H1 (cell line): ENCODE data around the gene CAMK2B. TPM values are rescaled to one million over a fixed set of nuclear protein-coding genes. Genes with fewer than 3 reads are reported as not detected.

Experiments used
- CTCF ChIA-PET: fragments of 300-600 bp; sonication (Branson Sonifier 250); formaldehyde crosslinking; loops from one replicate; lab custom pipeline; 2021; ENCODE audit not compliant: partially characterized antibody; lab: Charles Lee
- POLR2A ChIA-PET: fragments of 300-600 bp; sonication (Branson Sonifier 250); formaldehyde crosslinking; loops from one replicate; lab custom pipeline; 2021; ENCODE audit warnings: inconsistent platforms; ENCODE audit not compliant: partially characterized antibody; lab: Charles Lee
- DNase-seq, 2 experiments: peaks; one replicate each; pipeline versions ENCODE4 v3.0.0 to v3.0.0-alpha.2; 2010 to 2022; ENCODE audit warnings: low spot score in 2 of 2, low read depth in 1 of 2, mixed read lengths in 1 of 2
- FAIRE-seq: peaks from 2 replicates; lab custom pipeline; 2011; peaks lifted over from hg19 to GRCh38; lab: Jason Lieb, UNC
- H2AFZ ChIP-seq: 2 replicates; pipeline ENCODE4 v1.8.1; 2012; ENCODE audit warnings: low read length, inconsistent platforms
- H2AK5ac ChIP-seq: 2 replicates; pipeline ENCODE4 v1.6.1; 2013; ENCODE audit warnings: low read depth, low read length
- H2BK120ac ChIP-seq: replicated peaks from 2 replicates; pipeline ENCODE3; 2013; ENCODE audit warnings: low read depth, low read length, inconsistent platforms
- H2BK12ac ChIP-seq: 2 replicates; pipeline ENCODE4 v1.6.1; 2013; ENCODE audit warnings: low read depth, low read length
- H2BK15ac ChIP-seq: 2 replicates; pipeline ENCODE4 v1.6.1; 2013; ENCODE audit warnings: low read length
- H2BK20ac ChIP-seq: 2 replicates; pipeline ENCODE4 v1.6.1; 2013; ENCODE audit warnings: low read length
- H2BK5ac ChIP-seq: 2 replicates; pipeline ENCODE4 v1.6.1; 2013; ENCODE audit warnings: low read depth, low read length
- H3K14ac ChIP-seq: 2 replicates; pipeline ENCODE4 v1.6.1; 2013; ENCODE audit warnings: inconsistent platforms; ENCODE audit not compliant: insufficient read length
- H3K18ac ChIP-seq: 2 replicates; pipeline ENCODE4 v1.6.1; 2013; ENCODE audit warnings: low read length; ENCODE audit errors: extremely low read depth
- H3K23ac ChIP-seq: 2 replicates; pipeline ENCODE4 v1.6.1; 2013; ENCODE audit warnings: inconsistent platforms; ENCODE audit not compliant: insufficient read length
- H3K23me2 ChIP-seq: 2 replicates; pipeline ENCODE4 v1.6.1; 2013; ENCODE audit warnings: low read depth, low read length
- H3K27ac ChIP-seq: 2 replicates; pipeline ENCODE4 v1.6.1; 2011; ENCODE audit warnings: low read depth, low read length, inconsistent platforms
- H3K27me3 ChIP-seq, 4 experiments: replicated peaks in 1 of 4; 1 replicate in 1 of 4; 2 replicates in 3 of 4; pipeline versions ENCODE4 v1.6.1 to v1.8.1; 2011 to 2013; ENCODE audit warnings: low read length in 3 of 4, mild to moderate bottlenecking in 3 of 4, inconsistent platforms in 2 of 4, mixed read lengths in 2 of 4, moderate library complexity in 1 of 4; ENCODE audit not compliant: control insufficient read depth in 3 of 4, insufficient read depth in 3 of 4; ENCODE audit errors: extremely low read depth in 1 of 4
- H3K36me3 ChIP-seq, 4 experiments: 2 replicates each; pipeline versions ENCODE4 v1.6.1 to v1.8.1; 2011 to 2013; ENCODE audit warnings: mild to moderate bottlenecking in 4 of 4, low read length in 3 of 4, moderate library complexity in 2 of 4, control low read depth in 1 of 4, inconsistent platforms in 1 of 4; ENCODE audit not compliant: insufficient read depth in 4 of 4, control insufficient read depth in 2 of 4
- H3K4ac ChIP-seq: replicated peaks from 2 replicates; pipeline ENCODE3; 2013; ENCODE audit warnings: low read length, low read depth, mixed read lengths, inconsistent platforms; ENCODE audit not compliant: insufficient read length
- H3K4me1 ChIP-seq, 4 experiments: replicated peaks in 1 of 4; 1 replicate in 1 of 4; 2 replicates in 3 of 4; pipeline versions ENCODE4 v1.6.1 to v1.8.1; 2011 to 2013; ENCODE audit warnings: low read length in 3 of 4, inconsistent platforms in 2 of 4, mixed read lengths in 1 of 4; ENCODE audit not compliant: insufficient read depth in 4 of 4, control insufficient read depth in 3 of 4
- H3K4me2 ChIP-seq, 2 experiments: 2 replicates each; pipeline versions ENCODE4 v1.6.1 to v1.8.1; 2011 to 2013; ENCODE audit warnings: low read depth in 2 of 2, low read length in 2 of 2, control low read depth in 1 of 2, inconsistent platforms in 1 of 2, mild to moderate bottlenecking in 1 of 2; ENCODE audit not compliant: insufficient read depth in 1 of 2
- H3K4me3 ChIP-seq, 4 experiments: fragments of 200-600, 300-600 bp in 1 of 4; sonication (generic), shearing (Covaris generic), sonication (Bioruptor Twin) in 1 of 4; 2 replicates each; pipeline versions ENCODE4 v1.5.1 to v1.8.1; 2011 to 2016; ENCODE audit warnings: low read length in 4 of 4, low read depth in 3 of 4, control low read depth in 2 of 4, inconsistent platforms in 2 of 4, mild to moderate bottlenecking in 2 of 4, mixed read lengths in 1 of 4, moderate library complexity in 1 of 4; ENCODE audit not compliant: insufficient read depth in 2 of 4; ENCODE audit errors: extremely low read depth in 1 of 4
- H3K56ac ChIP-seq: replicated peaks from 2 replicates; pipeline ENCODE3; 2013; ENCODE audit warnings: low read depth, mild to moderate bottlenecking, mixed read lengths, low read length, inconsistent platforms; ENCODE audit not compliant: insufficient read length
- H3K79me1 ChIP-seq: 2 replicates; pipeline ENCODE4 v1.6.1; 2013; ENCODE audit warnings: low read depth, low read length, control low read depth
- H3K79me2 ChIP-seq, 2 experiments: 2 replicates each; pipeline versions ENCODE4 v1.6.1 to v1.8.1; 2012 to 2013; ENCODE audit warnings: low read length in 2 of 2, mild to moderate bottlenecking in 2 of 2, inconsistent platforms in 1 of 2; ENCODE audit not compliant: insufficient read depth in 2 of 2, control insufficient read depth in 1 of 2
- H3K9ac ChIP-seq, 4 experiments: replicated peaks in 1 of 4; 1 replicate in 1 of 4; 2 replicates in 3 of 4; pipeline versions ENCODE4 v1.6.1 to v1.8.1; 2011 to 2013; ENCODE audit warnings: low read depth in 3 of 4, low read length in 3 of 4, control low read depth in 2 of 4, mild to moderate bottlenecking in 2 of 4, moderate library complexity in 2 of 4, inconsistent platforms in 1 of 4; ENCODE audit errors: extremely low read depth in 1 of 4
- H3K9me3 ChIP-seq, 2 experiments: 2 replicates each; pipeline versions ENCODE4 v1.6.1 to v1.8.1; 2012 to 2013; ENCODE audit warnings: mild to moderate bottlenecking in 2 of 2, moderate library complexity in 2 of 2, control low read depth in 1 of 2, inconsistent platforms in 1 of 2, low read depth in 1 of 2, low read length in 1 of 2, mixed read lengths in 1 of 2; ENCODE audit not compliant: insufficient read depth in 2 of 2
- H4K20me1 ChIP-seq, 2 experiments: replicated peaks in 1 of 2; 2 replicates each; pipeline versions ENCODE3 to v1.8.1; 2011 to 2013; ENCODE audit warnings: inconsistent platforms in 2 of 2, low read length in 2 of 2, mild to moderate bottlenecking in 1 of 2; ENCODE audit not compliant: insufficient read depth in 2 of 2, control insufficient read depth in 1 of 2
- H4K5ac ChIP-seq: 2 replicates; pipeline ENCODE4 v1.6.1; 2013; ENCODE audit warnings: low read length, low read depth, mixed read lengths, inconsistent platforms; ENCODE audit not compliant: insufficient read length
- H4K8ac ChIP-seq: 2 replicates; pipeline ENCODE4 v1.8.0; 2013; ENCODE audit warnings: mild to moderate bottlenecking, moderate library complexity, low read length, inconsistent platforms; ENCODE audit not compliant: insufficient read depth; ENCODE audit errors: extremely low read depth
- H4K91ac ChIP-seq: replicated peaks from 2 replicates; pipeline ENCODE3; 2013; ENCODE audit warnings: low read length, mixed read lengths, inconsistent platforms; ENCODE audit not compliant: insufficient read length
- CBX5 ChIP-seq: fragments of 300-800, 300-1000 bp; sonication (generic); IDR thresholded peaks from 2 replicates; pipeline ENCODE4 v1.7.1; 2016; ENCODE audit warnings: antibody characterized with exemption, low read length, low read depth
- E2F6 ChIP-seq: IDR thresholded peaks from 2 replicates; pipeline ENCODE4 v1.6.1; 2012; ENCODE audit warnings: inconsistent platforms
- EGR1 ChIP-seq: IDR thresholded peaks from 2 replicates; pipeline ENCODE4 v1.6.1; 2011; ENCODE audit warnings: low read depth, low read length, borderline replicate concordance
- HDAC6 ChIP-seq: IDR thresholded peaks from one replicate; pipeline ENCODE4 v1.7.1; 2012; ENCODE audit warnings: low read depth, mild to moderate bottlenecking, inconsistent platforms, low read length, moderate library complexity
- KDM1A ChIP-seq: fragments of 200-600, 300-600 bp; sonication (generic); IDR thresholded peaks from 2 replicates; pipeline ENCODE4 v1.7.1; 2016; ENCODE audit warnings: mild to moderate bottlenecking, low read length, borderline replicate concordance
- KDM4A ChIP-seq: IDR thresholded peaks from one replicate; pipeline ENCODE4 v1.7.1; 2012; ENCODE audit warnings: low read depth, mild to moderate bottlenecking, moderate library complexity, low read length, inconsistent platforms; ENCODE audit not compliant: severe bottlenecking
- RFX5 ChIP-seq: IDR thresholded peaks from 2 replicates; pipeline ENCODE4 v1.6.1; 2011; ENCODE audit warnings: low read depth, low read length, improper control_type of control experiment, borderline replicate concordance
- RNF2 ChIP-seq: fragments of 200-900, 300-1000 bp; sonication (generic); IDR thresholded peaks from 2 replicates; pipeline ENCODE4 v1.7.1; 2016; ENCODE audit warnings: borderline replicate concordance, low read depth, mild to moderate bottlenecking, antibody characterized with exemption, low read length; ENCODE audit not compliant: poor library complexity, severe bottlenecking; ENCODE audit errors: missing control alignments
- SAP30 ChIP-seq: fragments of 300-600 bp; sonication (generic); IDR thresholded peaks from 2 replicates; pipeline ENCODE4 v1.7.1; 2012; ENCODE audit warnings: low read length, moderate library complexity, mild to moderate bottlenecking, inconsistent platforms; ENCODE audit not compliant: insufficient read depth, insufficient replicate concordance
- SIRT6 ChIP-seq: IDR thresholded peaks from one replicate; pipeline ENCODE4 v1.7.1; 2012; ENCODE audit warnings: low read length, inconsistent platforms
- SRF ChIP-seq: IDR thresholded peaks from 2 replicates; pipeline ENCODE4 v1.6.1; 2011; ENCODE audit warnings: mild to moderate bottlenecking, low read depth, low read length, moderate library complexity
- TEAD4 ChIP-seq: IDR thresholded peaks from 2 replicates; pipeline ENCODE4 v1.6.1; 2012; ENCODE audit warnings: low read depth, low read length, inconsistent platforms, mixed read lengths
- WGBS, 2 experiments: shearing (Covaris generic) in 1 of 2; methylation state at CpG; one replicate each; pipeline versions ENCODE4 v1.1.6 to v1.1.7; 2013 to 2015; ENCODE audit warnings: low lambda C conversion rate in 2 of 2, mixed read lengths in 2 of 2, inconsistent platforms in 1 of 2, low coverage in 1 of 2, missing lambda C conversion rate in 1 of 2; ENCODE audit not compliant: insufficient replicate concordance in 2 of 2, insufficient coverage in 1 of 2, insufficient read length in 1 of 2; ENCODE audit errors: extremely low coverage in 1 of 2, missing lambda C conversion rate in 1 of 2; 5-methylcytosine and 5-hydroxymethylcytosine counted together
- polyA plus RNA-seq, 7 experiments: library from polyadenylated mRNA; depleted of rRNA in 3 of 7; stranded (reverse) in 5 of 7; unstranded in 2 of 7; fragments of >200 nt in 5 of 7; fragments of 200-250 nt in 2 of 7; gene quantifications; 1 replicate in 5 of 7; 2 replicates in 1 of 7; 4 replicates in 1 of 7; pipeline versions ENCODE4 v1.2.1 to v1.2.3, GENCODE V29; 2011 to 2013; ENCODE audit warnings: missing spikeins in 2 of 7, mixed read lengths in 2 of 7
- total RNA-seq: library from RNA; stranded (reverse); fragmentation: NEBNext Ultra II Directional; extraction: Animal tissue kit (Norgen Biotek cat#: 25700); gene quantifications from 2 replicates; pipeline ENCODE4 v1.2.1, GENCODE V29; 2021
- TF ChIP-seq, protein P1 (sequence below): IDR thresholded peaks from 2 replicates; pipeline ENCODE4 v1.6.1; 2011; ENCODE audit warnings: low read depth, mild to moderate bottlenecking, low read length; ENCODE audit not compliant: insufficient read depth

The CAMK2B gene
- total and polyA plus RNA-seq, 2 of the 8 experiments (the other 6 are each of a cell fraction or from before 2014, with no cell fraction given), result 0.05 to 0.15 TPM

- Histone ChIP-seq H3K14ac (no peak overlapping the region), H2BK12ac (no peak overlapping the region), H3K27ac (no peak overlapping the region), H3K4ac (no peak overlapping the region), H4K20me1 (no peaks in the 10 kb centered on the region), H3K79me2 (no peaks in the 10 kb centered on the region), H3K36me3 (no peaks in the 10 kb centered on the region), H3K9ac (no peak overlapping the region), H3K18ac (no peak overlapping the region), H2AFZ (no peak overlapping the region), H2BK120ac (no peak overlapping the region), H2BK5ac (no peak overlapping the region), H3K4me1 (no peaks in the 10 kb centered on the region; a peak in 1 of 7 replicates), H3K56ac (no peak overlapping the region), H3K4me2 (no peak overlapping the region), H3K9me3 (no peaks in the 10 kb centered on the region), H3K23me2 (no peaks in the 10 kb centered on the region), H2BK20ac (no peak overlapping the region), H4K91ac (no peak overlapping the region), H3K27me3 (peaks cover 0 to 3% (median 2%) of the 10 kb centered on the region in 4 experiments; a peak in 2 of 7 replicates), H3K4me3 (no peak overlapping the region), H4K5ac (no peak overlapping the region), H2BK15ac (no peak overlapping the region), H3K79me1 (no peaks in the 10 kb centered on the region), H3K23ac (no peak overlapping the region), H2AK5ac (no peak overlapping the region), H4K8ac (no peak overlapping the region)
- FAIRE-seq, result no peak
- 72% methylated on average over 2 of the region's 2 CpGs; no CpG with 5 or more reads in 1 of the 2 experiments for WGBS, 2 experiments
- DNase-seq, result no peak
- ChIA-PET POLR2A (no interaction called here), CTCF (interaction anchor here (0.6 to 4.3 kb wide), 9 partner anchors 15 to 102 kb away, joined by 3 to 46 read pairs (median 4); no protein-coding TSS in a partner anchor)
- no peak for TF ChIP-seq SIRT6
- no peak for TF ChIP-seq TEAD4
- TF ChIP-seq HDAC6, result no peak
- TF ChIP-seq KDM1A, result no peak
- no peak for TF ChIP-seq EGR1
- TF ChIP-seq E2F6, result no peak
- no peak for TF ChIP-seq RFX5
- TF ChIP-seq SRF, result no peak
- no peak for TF ChIP-seq SAP30
- TF ChIP-seq, protein P1, sequence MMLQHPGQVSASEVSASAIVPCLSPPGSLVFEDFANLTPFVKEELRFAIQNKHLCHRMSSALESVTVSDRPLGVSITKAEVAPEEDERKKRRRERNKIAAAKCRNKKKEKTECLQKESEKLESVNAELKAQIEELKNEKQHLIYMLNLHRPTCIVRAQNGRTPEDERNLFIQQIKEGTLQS, result no peak
- no peak for TF ChIP-seq KDM4A
- TF ChIP-seq RNF2, result no peak
- TF ChIP-seq CBX5, result no peak
These were observed 131.3 kb downstream of the CAMK2B start for GRCh38 chr7:44194069-44194468.
